HCT116 (cell line): ENCODE results near the gene USP26. TPM values are rescaled to one million over a fixed set of nuclear protein-coding genes. Genes with fewer than 3 reads are reported as not detected.

Source experiments
- ATAC-seq: fragments of 200-7000 bp; cut with Tn5 transposase; 2 replicates; pipeline ENCODE4 v1.9.1; 2020; ENCODE audit warnings: mild to moderate bottlenecking, moderate library complexity
- BruUV-seq: library from RNA; stranded (reverse); fragments of 400-500 nt; replicated peaks from 2 replicates; lab custom pipeline; 2021; lab: Mats Ljungman, UMichigan
- CTCF ChIA-PET: fragments of 300-600 bp; sonication (Branson Sonifier 250); formaldehyde crosslinking; loops from one replicate; lab custom pipeline; 2021; ENCODE audit warnings: antibody characterized with exemption; lab: Charles Lee
- POLR2A ChIA-PET: fragments of 300-600, 350-600 bp; sonication (Branson Sonifier 250); formaldehyde crosslinking; loops from one replicate; lab custom pipeline; 2021; ENCODE audit warnings: antibody characterized with exemption; lab: Charles Lee
- RAD21 ChIA-PET, 2 experiments: fragments of 300-600 bp; sonication (Branson Sonifier 250); formaldehyde crosslinking; loops; one replicate each; lab custom pipeline; 2023; ENCODE audit warnings: low total read pairs in 2 of 2; ENCODE audit not compliant: uncharacterized antibody in 2 of 2, unreplicated experiment in 2 of 2, low non-redundant PET in 1 of 2; lab: Charles Lee
- DNase-seq: peaks from one replicate; pipeline ENCODE4 v3.0.0-alpha.2; 2010; ENCODE audit warnings: low read depth, low spot score
- H2AFZ ChIP-seq: fragments of 200-600 bp; shearing (Covaris generic), sonication (generic); 2 replicates; pipeline ENCODE4 v1.6.1; 2017; ENCODE audit warnings: low read depth, mixed run types, mixed read lengths, antibody characterized with exemption, low read length; ENCODE audit not compliant: poor library complexity, severe bottlenecking
- H3K27ac ChIP-seq: 2 replicates; pipeline ENCODE4 v1.5.1; 2012; ENCODE audit warnings: low read depth, low read length
- H3K27me3 ChIP-seq: fragments of 200-600 bp; sonication (generic); 2 replicates; pipeline ENCODE4 v1.6.1; 2016; ENCODE audit warnings: mixed run types, low read length, mixed read lengths; ENCODE audit not compliant: insufficient read depth
- H3K36me3 ChIP-seq, 2 experiments: fragments of 200-500 bp in 1 of 2; fragments of 200-600 bp in 1 of 2; sonication (Bioruptor generic) in 1 of 2; sonication (generic) in 1 of 2; 2 replicates each; pipeline versions ENCODE4 v1.5.1 to v1.6.1; 2014 to 2016; ENCODE audit warnings: low read length in 2 of 2, inconsistent platforms in 1 of 2, mixed read lengths in 1 of 2, mixed run types in 1 of 2; ENCODE audit not compliant: insufficient read depth in 2 of 2, control insufficient read depth in 1 of 2
- H3K4me1 ChIP-seq, 2 experiments: fragments of 200-600 bp in 1 of 2; sonication (generic) in 1 of 2; 2 replicates each; pipeline versions ENCODE4 v1.5.1 to v1.6.1; 2012 to 2017; ENCODE audit warnings: low read length in 2 of 2, inconsistent platforms in 1 of 2, mild to moderate bottlenecking in 1 of 2, mixed read lengths in 1 of 2, mixed run types in 1 of 2, moderate library complexity in 1 of 2; ENCODE audit not compliant: insufficient read depth in 2 of 2, control insufficient read depth in 1 of 2
- H3K4me2 ChIP-seq: fragments of 200-600 bp; sonication (generic); 2 replicates; pipeline ENCODE4 v1.6.1; 2017; ENCODE audit warnings: mixed run types, low read length, mixed read lengths
- H3K4me3 ChIP-seq, 2 experiments: fragments of 200-600 bp in 1 of 2; sonication (generic) in 1 of 2; replicated peaks in 1 of 2; 2 replicates each; pipeline ENCODE4 v1.5.1; 2011 to 2016; ENCODE audit warnings: low read length in 2 of 2, control low read depth in 1 of 2, low read depth in 1 of 2, mild to moderate bottlenecking in 1 of 2, mixed read lengths in 1 of 2, mixed run types in 1 of 2
- H3K79me2 ChIP-seq: fragments of 200-600 bp; sonication (generic); 2 replicates; pipeline ENCODE4 v1.6.1; 2017; ENCODE audit warnings: mild to moderate bottlenecking, mixed run types, low read length, moderate library complexity, mixed read lengths; ENCODE audit not compliant: insufficient read depth
- H3K9ac ChIP-seq: fragments of 200-600 bp; sonication (generic); 2 replicates; pipeline ENCODE4 v1.6.1; 2016; ENCODE audit warnings: low read length, mixed read lengths
- H3K9me2 ChIP-seq: fragments of 200-600 bp; sonication (generic), shearing (Covaris generic); 2 replicates; pipeline ENCODE4 v1.6.1; 2017; ENCODE audit warnings: mixed run types, mild to moderate bottlenecking, moderate library complexity; ENCODE audit not compliant: insufficient read depth
- H3K9me3 ChIP-seq, 2 experiments: fragments of 200-500 bp in 1 of 2; fragments of 200-600 bp in 1 of 2; sonication (Bioruptor generic) in 1 of 2; sonication (generic) in 1 of 2; 2 replicates each; pipeline ENCODE4 v1.6.1; 2014 to 2017; ENCODE audit warnings: low read length in 2 of 2, mixed read lengths in 2 of 2, inconsistent platforms in 1 of 2, low read depth in 1 of 2, mild to moderate bottlenecking in 1 of 2, mixed run types in 1 of 2, moderate library complexity in 1 of 2; ENCODE audit not compliant: control insufficient read depth in 1 of 2, insufficient read depth in 1 of 2
- H4K20me1 ChIP-seq: fragments of 200-600 bp; sonication (generic), shearing (Covaris generic); 2 replicates; pipeline ENCODE4 v1.6.1; 2017; ENCODE audit warnings: mixed run types, mild to moderate bottlenecking, moderate library complexity; ENCODE audit not compliant: insufficient read depth
- CBX3 ChIP-seq: IDR thresholded peaks from 2 replicates; pipeline ENCODE4 v1.6.1; 2012; ENCODE audit warnings: low read depth
- CEBPB ChIP-seq: IDR thresholded peaks from 2 replicates; pipeline ENCODE4 v1.6.1; 2012; ENCODE audit warnings: low read depth
- ELF1 ChIP-seq: IDR thresholded peaks from 2 replicates; pipeline ENCODE4 v1.6.1; 2012; ENCODE audit warnings: low read depth, borderline replicate concordance
- EZH2phosphoT487 ChIP-seq: fragments of 200-600 bp; IDR thresholded peaks from 2 replicates; pipeline ENCODE4 v1.6.1; 2018; ENCODE audit warnings: antibody characterized with exemption, borderline replicate concordance
- FOSL1 ChIP-seq: IDR thresholded peaks from 2 replicates; pipeline ENCODE4 v1.6.1; 2012; ENCODE audit warnings: low read depth
- MAX ChIP-seq: IDR thresholded peaks from 2 replicates; pipeline ENCODE4 v1.6.1; 2012
- POLR2A ChIP-seq: IDR thresholded peaks from 2 replicates; pipeline ENCODE4 v1.7.0; 2011; ENCODE audit warnings: borderline replicate concordance; ENCODE audit not compliant: insufficient read depth, insufficient read length; ENCODE audit errors: extremely low read depth
- POLR2AphosphoS5 ChIP-seq: IDR thresholded peaks from 2 replicates; pipeline ENCODE4 v1.6.1; 2011; ENCODE audit warnings: mild to moderate bottlenecking, low read depth, low read length, moderate library complexity
- REST ChIP-seq: IDR thresholded peaks from 2 replicates; pipeline ENCODE4 v1.6.1; 2012; ENCODE audit warnings: low read depth
- SP1 ChIP-seq: IDR thresholded peaks from 2 replicates; pipeline ENCODE4 v1.6.1; 2012; ENCODE audit warnings: low read depth
- TCF7L2 ChIP-seq: IDR thresholded peaks from 2 replicates; pipeline ENCODE4 v1.7.0; 2011; ENCODE audit warnings: borderline replicate concordance, inconsistent platforms; ENCODE audit not compliant: insufficient read depth, insufficient read length; ENCODE audit errors: extremely low read depth
- ZFX ChIP-seq: fragments of 450-650 bp; IDR thresholded peaks from 2 replicates; pipeline ENCODE4 v1.6.1; 2017
- intact Hi-C: fragments of 100-400 bp; cut with micrococcal nuclease; formaldehyde crosslinking; loops from 2 replicates; pipeline ENCODE4 v1.10.0; 2022
- total RNA-seq: library from RNA; stranded (reverse); gene quantifications from one replicate; pipeline ENCODE4 v1.2.1, GENCODE V29; 2021; ENCODE audit not compliant: unreplicated experiment

Gene USP26
- total RNA-seq, 1 experiment from 2014 or later: not detected

DNA sequence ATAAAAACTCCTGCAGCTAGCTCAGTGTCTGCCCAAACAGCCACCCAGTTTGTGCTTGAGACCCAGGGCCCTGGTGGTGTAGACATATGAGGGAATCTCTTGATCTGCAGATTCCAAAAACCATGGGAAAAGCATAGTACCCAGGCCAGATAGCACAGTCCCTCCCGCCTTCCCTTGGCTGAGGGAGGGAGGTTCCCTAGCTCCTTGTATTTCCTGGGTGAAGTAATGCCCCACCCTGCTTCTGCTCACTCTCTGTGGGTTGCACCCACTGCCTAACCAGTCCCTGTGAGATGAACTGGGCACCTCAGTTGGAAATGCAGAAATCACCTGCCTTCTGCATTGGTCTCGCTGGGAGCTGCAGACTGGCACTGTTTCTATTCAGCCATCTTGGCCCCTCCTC is 54.6 kb downstream of the USP26 start:
- H3K9ac ChIP-seq: no peak overlapping the region
- H3K4me2 ChIP-seq: no peak overlapping the region
- no peaks in the 10 kb centered on the region for H3K4me1 ChIP-seq
- no peaks in the 10 kb centered on the region for H3K27me3 ChIP-seq
- ATAC-seq: no peak
- no peak overlapping the region for H3K4me3 ChIP-seq
- no peak overlapping the region for H3K27ac ChIP-seq
- no peak overlapping the region for H2AFZ ChIP-seq
- no peak for DNase-seq
- ChIA-PET RAD21 (no interaction called here), POLR2A (no interaction called here), CTCF (no interaction called here)
- no TSS peak for BruUV-seq
- no peaks in the 10 kb centered on the region for H3K79me2 ChIP-seq
- TF ChIP-seq TCF7L2 (no peak), EZH2phosphoT487 (no peak), MAX (no peak), POLR2AphosphoS5 (no peak), REST (no peak), CBX3 (no peak), CEBPB (no peak), SP1 (no peak), POLR2A (no peak), FOSL1 (no peak), ELF1 (no peak), ZFX (no peak)
- H3K9me3 ChIP-seq: no peaks in the 10 kb centered on the region
- no peaks in the 10 kb centered on the region for H4K20me1 ChIP-seq
- H3K36me3 ChIP-seq: no peaks in the 10 kb centered on the region
- no peaks in the 10 kb centered on the region for H3K9me2 ChIP-seq
- intact Hi-C loops: loop anchor here (10.0 kb wide), 1 partner anchor 633 kb away; no protein-coding TSS in a partner anchor
